ENCODE measurements around the gene GIGYF2.
A peak's percentile ranks its signal among the peaks of the same experiment; 100 is the strongest.

DNA sequence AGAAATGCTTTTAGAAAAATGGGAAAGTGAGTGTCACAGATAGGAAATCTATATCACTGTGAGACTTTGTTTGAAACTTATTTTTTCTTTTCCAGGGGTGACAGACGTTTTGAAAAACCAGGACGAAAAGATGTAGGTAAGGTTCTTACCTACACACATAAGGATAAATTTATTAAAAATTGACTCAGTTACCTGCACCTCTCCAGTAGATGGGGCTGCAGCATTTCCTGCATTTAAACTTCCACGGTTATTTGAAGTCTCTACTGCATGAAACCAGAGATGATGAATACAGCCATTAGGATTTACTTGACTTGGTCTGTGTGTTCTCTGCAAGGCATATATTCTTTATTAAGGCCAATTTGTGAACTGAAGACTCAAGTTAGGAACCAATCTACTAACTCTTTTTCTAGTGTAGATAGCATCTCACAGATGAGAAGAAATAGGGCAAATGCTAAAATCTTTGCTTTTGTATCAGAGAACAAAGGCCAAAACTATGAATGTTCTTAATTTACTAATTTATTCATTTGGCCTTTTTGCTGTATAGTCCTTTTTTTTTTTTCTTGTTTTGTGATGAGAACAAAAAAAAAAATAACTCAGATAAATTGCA, 64.3 kb downstream of the GIGYF2 start:
- TF ChIP-seq, protein P1, sequence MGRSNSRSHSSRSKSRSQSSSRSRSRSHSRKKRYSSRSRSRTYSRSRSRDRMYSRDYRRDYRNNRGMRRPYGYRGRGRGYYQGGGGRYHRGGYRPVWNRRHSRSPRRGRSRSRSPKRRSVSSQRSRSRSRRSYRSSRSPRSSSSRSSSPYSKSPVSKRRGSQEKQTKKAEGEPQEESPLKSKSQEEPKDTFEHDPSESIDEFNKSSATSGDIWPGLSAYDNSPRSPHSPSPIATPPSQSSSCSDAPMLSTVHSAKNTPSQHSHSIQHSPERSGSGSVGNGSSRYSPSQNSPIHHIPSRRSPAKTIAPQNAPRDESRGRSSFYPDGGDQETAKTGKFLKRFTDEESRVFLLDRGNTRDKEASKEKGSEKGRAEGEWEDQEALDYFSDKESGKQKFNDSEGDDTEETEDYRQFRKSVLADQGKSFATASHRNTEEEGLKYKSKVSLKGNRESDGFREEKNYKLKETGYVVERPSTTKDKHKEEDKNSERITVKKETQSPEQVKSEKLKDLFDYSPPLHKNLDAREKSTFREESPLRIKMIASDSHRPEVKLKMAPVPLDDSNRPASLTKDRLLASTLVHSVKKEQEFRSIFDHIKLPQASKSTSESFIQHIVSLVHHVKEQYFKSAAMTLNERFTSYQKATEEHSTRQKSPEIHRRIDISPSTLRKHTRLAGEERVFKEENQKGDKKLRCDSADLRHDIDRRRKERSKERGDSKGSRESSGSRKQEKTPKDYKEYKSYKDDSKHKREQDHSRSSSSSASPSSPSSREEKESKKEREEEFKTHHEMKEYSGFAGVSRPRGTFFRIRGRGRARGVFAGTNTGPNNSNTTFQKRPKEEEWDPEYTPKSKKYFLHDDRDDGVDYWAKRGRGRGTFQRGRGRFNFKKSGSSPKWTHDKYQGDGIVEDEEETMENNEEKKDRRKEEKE (IDR thresholded peaks at IDR 0.05) = no peak
- TF ChIP-seq, protein P2, sequence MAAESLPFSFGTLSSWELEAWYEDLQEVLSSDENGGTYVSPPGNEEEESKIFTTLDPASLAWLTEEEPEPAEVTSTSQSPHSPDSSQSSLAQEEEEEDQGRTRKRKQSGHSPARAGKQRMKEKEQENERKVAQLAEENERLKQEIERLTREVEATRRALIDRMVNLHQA (CRISPR knock-in tag; IDR thresholded peaks at IDR 0.05) = no peak
- no peak for TF ChIP-seq PHB2 (IDR thresholded peaks at IDR 0.05; ENCODE audit: partially characterized antibody)
- TF ChIP-seq ELF1 (CRISPR knock-in tag; IDR thresholded peaks at IDR 0.05) = no peak
- no peak for TF ChIP-seq POLR2A (IDR thresholded peaks at IDR 0.05; ENCODE audit: insufficient read depth in 1 of 2, low read depth in 2 of 2, low read length in 2 of 2)
- TF ChIP-seq, protein P3, sequence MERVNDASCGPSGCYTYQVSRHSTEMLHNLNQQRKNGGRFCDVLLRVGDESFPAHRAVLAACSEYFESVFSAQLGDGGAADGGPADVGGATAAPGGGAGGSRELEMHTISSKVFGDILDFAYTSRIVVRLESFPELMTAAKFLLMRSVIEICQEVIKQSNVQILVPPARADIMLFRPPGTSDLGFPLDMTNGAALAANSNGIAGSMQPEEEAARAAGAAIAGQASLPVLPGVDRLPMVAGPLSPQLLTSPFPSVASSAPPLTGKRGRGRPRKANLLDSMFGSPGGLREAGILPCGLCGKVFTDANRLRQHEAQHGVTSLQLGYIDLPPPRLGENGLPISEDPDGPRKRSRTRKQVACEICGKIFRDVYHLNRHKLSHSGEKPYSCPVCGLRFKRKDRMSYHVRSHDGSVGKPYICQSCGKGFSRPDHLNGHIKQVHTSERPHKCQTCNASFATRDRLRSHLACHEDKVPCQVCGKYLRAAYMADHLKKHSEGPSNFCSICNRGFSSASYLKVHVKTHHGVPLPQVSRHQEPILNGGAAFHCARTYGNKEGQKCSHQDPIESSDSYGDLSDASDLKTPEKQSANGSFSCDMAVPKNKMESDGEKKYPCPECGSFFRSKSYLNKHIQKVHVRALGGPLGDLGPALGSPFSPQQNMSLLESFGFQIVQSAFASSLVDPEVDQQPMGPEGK (CRISPR knock-in tag; IDR thresholded peaks at IDR 0.05) = no peak
- TF ChIP-seq ZKSCAN1 (IDR thresholded peaks at IDR 0.05; ENCODE audit: low read length) = no peak
- no peak for TF ChIP-seq YY1 (IDR thresholded peaks at IDR 0.05; ENCODE audit: insufficient read depth, insufficient replicate concordance, low read depth, low read length)
- TF ChIP-seq KDM5A (IDR thresholded peaks at IDR 0.05; ENCODE audit: borderline replicate concordance, low read length) = no peak
- TF ChIP-seq TGIF2 (CRISPR knock-in tag; IDR thresholded peaks at IDR 0.05) = no peak
- no peak for TF ChIP-seq RFX5 (IDR thresholded peaks at IDR 0.05; ENCODE audit: low read depth, low read length)
- TF ChIP-seq, protein P4, sequence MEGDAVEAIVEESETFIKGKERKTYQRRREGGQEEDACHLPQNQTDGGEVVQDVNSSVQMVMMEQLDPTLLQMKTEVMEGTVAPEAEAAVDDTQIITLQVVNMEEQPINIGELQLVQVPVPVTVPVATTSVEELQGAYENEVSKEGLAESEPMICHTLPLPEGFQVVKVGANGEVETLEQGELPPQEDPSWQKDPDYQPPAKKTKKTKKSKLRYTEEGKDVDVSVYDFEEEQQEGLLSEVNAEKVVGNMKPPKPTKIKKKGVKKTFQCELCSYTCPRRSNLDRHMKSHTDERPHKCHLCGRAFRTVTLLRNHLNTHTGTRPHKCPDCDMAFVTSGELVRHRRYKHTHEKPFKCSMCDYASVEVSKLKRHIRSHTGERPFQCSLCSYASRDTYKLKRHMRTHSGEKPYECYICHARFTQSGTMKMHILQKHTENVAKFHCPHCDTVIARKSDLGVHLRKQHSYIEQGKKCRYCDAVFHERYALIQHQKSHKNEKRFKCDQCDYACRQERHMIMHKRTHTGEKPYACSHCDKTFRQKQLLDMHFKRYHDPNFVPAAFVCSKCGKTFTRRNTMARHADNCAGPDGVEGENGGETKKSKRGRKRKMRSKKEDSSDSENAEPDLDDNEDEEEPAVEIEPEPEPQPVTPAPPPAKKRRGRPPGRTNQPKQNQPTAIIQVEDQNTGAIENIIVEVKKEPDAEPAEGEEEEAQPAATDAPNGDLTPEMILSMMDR (CRISPR knock-in tag; IDR thresholded peaks at IDR 0.05) = peak; percentile 53
